Measurements from ENCODE around the gene NADK.
A peak's percentile ranks its signal among the peaks of the same experiment; 100 is the strongest.
"Not testable (repeated sequence)": the region's sequence is repeated elsewhere in the genome, so short reads cannot be mapped to it uniquely, and the experiment has no call there.

Gene NADK

DNA sequence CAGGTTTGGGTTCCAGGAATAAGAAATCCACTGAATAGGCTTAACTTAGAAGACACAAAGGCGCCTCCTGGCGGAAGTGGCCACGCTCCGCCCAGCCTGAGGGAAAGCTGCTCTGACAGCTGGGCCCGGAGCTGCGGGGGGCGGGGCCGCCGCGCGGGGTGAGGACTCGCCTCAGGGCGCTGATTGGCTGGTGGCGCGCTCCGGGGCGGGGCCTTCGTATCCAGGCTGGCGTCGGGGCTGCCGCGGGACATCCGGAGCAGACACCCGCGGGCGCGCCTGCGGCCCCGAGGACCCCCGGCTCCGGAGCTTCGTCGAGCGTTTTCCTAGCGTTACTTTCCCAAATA is 31.7 kb downstream of the NADK start:
- not testable (repeated sequence) for DNase-seq (ENCODE audit: low read depth)

DNA sequence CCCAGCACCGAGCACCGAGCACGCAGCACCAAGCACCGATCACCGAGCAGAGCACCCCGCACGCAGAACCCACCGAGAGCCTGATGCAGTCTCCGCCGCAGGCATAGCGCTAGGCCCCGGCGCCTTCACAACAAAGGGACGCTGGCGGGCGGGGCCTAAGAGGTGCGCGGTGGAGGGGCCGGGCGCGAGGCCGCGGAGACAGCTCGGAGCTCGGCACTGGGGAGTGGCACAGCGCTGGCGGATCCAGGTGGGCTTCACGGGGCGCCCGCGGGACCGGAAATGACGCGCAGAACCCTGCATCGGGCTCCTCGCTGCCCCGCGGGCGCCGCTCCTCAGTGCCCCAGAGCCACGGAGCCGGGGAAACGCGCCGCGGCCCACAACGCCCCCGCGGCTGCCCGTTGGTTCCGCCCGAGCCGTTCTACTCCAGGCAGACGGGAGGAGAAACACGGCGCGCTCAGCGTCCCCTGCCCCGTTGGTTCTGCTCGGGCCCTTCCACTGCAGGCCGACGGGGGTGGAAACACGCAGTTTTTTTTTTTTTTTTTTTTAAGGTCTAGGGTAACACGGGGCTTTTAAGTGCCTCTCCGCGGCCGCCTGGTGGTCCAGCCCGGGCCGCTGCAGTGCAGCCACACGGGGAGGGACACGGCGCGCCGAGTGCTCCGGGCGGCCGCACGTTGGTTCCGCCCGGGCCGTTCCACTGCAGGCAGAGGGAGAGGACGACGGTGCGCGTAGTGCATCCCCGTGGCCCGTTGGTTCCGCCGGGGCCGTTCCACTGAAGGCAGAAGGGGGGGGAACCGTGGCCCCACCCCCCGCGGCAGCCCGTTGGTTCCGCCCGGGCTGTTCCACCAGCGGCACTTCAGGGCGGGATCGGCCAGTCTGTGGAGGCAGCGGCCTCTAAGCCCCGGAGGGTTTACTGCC is 32.4 kb downstream of the NADK start:
- DNase-seq (ENCODE audit: low read depth) = peak; percentile 66

DNA sequence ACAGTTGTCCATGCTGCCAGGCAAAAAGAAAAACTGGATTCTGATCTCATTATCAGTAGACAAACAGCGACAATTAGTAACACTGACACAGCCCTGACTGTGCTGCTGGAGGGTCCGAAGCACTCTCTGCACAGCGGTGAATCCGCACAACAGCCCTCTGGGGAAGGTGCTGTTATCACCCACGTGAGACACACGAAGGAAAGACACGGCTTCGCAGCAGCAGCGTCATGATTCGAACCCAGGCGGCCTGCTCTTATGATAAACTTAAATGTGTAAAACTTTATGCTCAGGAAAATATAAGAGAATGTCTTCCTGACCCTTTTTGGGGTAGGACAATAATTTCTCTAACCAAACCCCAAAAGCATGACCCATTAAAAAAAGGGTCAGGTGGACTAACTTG is 35.7 kb downstream of the NADK start:
- not testable (repeated sequence) for DNase-seq (ENCODE audit: low read depth)

DNA sequence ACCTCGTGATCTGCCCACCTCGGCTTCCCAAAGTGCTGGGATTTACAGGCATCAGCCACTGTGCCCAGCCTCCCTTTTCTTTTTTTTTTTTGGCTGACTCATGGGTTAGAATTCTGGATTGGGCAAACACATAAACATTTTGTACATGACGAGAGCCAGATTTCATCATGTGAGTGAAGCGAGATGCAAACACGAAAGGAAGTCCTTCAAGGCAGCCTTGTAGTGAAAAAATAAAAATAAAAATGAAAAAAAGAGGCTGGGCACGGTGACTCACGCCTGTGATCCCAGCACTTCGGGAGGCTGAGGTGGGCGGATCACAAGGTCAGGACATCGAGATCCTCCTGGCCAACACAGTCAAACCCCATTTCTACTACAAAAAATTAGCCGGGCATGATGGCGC is 37.3 kb downstream of the NADK start:
- DNase-seq (ENCODE audit: low read depth) = not testable (repeated sequence)

DNA sequence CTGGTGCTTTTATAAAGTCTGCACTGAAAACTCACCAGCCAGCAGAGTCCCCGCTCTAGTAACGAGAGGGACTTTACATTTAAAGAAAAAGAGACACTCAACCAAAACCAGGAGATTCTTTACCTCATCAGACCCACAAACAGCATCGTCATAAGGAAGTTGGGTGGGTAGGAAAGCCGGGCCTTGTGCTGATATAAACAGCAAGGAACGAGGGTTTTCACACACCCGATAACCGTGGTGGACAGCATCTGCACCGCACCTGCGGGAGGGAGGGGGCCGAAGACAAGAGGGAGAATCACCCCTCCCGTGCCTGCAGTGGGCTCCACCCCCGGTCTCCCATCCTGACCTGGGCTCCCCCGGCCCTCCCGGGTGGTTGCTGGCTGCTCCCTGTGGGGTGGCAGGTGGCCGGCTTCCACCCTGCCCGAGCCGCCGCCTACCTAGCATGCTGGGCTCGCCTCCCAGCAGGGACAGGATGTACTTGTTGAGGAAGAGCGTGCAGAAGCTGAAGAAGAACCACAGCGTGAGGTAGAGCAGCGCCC is 39.4 kb downstream of the NADK start:
- not testable (repeated sequence) for DNase-seq (ENCODE audit: low read depth)

DNA sequence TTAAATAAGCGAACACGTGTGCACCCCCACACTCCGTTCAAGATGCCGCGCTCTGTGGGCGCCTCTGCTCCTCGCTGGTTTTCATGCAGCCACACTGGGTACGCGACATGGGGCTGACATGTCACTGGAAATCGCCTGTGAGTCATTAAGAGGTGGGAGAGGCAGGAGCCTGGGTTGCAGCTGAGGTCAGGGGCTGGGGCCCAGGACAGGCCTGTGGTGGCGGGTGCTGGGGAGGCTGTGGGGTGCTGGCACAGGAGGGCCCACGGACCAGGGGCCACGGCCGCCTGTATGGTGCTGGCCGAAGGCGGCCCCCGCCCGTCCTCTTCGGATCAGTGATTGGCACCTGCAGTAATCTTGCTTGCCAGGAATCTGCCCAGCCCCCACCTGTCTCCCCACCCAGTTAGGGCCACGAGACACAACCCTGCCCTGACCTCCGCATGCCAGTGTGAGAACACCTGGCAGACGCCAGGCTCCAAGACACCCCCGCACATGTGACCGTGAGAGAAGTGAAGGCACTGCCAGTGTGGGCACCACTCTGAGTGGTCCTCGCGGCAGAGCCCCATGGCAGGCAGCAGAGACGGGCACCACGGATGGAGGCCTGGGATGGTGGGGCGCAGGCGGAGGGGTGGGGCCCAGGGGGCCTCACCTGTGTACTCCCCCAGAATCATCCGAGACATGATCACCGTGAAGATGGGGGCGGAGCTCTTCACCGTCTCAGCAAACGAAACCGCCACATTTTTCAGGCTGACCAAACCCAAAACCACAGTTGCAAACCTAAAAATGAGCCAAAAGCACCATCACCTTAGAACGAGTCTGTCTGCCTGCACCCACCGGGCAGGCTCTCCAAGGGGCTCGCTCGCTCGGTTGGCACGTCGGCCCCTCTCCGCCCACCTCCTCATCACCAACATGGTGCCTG is 40.3 kb downstream of the NADK start:
- not testable (repeated sequence) for DNase-seq (ENCODE audit: low read depth)

DNA sequence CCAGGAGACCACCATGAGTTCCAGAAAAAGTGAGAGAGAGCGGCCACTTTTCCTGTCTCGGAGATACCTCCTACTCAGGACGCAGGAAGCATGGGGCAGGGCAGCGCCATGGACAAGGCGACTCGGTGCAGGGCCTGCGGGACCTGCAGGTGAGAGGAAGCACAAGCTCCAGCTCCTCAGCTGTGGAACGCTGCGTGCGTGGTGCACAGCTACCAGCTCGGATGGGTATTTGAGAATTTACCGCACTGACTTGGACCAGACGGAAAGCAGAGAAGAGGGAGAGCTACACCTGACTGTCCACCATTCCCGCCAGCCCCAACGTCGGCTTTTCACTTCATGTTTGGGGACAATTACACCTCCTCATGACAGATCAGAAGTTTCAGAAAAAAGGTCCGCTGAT is 45.9 kb downstream of the NADK start:
- DNase-seq (ENCODE audit: low read depth) = no peak

DNA sequence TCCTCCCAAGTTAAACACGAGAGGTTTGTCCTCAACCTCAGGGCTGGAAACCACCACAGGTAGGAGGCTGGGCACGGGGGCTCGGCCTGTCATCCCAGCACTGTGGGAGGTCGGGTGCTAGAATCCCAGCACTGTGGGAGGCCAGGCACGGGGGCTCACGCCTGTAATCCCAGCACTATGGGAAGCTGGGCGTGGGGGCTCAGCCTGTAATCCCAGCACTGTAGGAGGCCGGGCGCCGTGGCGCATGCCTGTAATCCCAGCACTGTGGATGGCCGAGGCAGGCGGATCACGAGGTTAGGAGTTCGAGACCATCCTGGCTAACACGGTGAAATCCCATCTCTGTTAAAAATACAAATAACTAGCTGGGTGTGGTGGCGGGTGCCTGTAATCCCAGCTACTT is 47.4 kb downstream of the NADK start:
- DNase-seq (ENCODE audit: low read depth) = no peak

DNA sequence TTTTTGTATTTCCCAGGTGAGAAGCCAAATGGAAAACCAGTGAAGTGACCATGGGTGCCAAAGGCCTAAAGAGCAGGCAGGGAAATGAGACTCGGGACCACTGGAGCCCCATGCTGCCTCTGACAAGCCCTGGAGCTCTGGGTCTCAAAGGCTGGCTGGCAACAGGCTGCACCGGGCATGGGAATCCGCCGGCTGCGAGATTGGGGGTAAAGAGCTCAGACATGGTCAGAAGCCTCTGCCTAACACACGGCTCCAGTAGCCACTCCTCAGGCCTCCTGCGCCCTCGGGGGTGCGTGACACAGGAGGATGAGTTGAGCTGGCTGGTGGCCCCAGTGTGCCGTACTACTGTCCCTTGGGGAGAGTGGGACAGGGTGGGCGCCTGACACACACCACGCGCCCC is 48.0 kb downstream of the NADK start:
- DNase-seq (ENCODE audit: low read depth) = not testable (repeated sequence)

DNA sequence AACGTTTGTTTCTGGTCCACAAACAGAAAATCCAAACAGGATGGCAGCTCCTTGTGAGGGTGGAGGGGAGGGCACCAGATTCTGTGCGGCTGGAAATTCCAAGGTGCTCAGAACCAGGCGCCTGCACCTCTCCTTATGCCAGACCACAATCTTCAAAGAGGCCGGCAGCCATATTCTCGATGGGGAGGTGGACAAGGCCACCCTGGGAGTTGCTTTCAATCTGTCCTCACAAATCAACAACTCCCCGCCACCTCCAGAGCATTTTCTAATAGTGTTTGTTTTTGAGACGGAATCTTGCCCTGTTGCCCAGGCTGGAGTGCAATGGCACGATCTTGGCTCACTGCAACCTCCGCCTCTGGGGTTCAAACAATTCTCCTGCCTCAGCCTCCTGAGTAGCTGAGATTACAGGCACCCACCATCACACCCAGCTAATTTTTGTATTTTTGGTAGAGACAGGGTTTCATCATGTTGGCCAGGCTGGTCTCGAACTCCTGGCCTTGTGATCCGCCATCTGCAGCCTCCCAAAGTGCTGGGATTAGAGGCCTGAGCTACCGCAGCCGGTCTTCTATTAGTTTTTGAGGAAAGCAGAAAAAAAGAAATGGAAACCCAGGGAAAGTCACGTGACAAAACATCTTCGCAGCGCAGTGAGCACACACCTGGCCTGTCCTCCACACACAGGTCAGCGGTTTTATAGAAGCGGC is 49.0 kb downstream of the NADK start:
- not testable (repeated sequence) for DNase-seq (ENCODE audit: low read depth)

DNA sequence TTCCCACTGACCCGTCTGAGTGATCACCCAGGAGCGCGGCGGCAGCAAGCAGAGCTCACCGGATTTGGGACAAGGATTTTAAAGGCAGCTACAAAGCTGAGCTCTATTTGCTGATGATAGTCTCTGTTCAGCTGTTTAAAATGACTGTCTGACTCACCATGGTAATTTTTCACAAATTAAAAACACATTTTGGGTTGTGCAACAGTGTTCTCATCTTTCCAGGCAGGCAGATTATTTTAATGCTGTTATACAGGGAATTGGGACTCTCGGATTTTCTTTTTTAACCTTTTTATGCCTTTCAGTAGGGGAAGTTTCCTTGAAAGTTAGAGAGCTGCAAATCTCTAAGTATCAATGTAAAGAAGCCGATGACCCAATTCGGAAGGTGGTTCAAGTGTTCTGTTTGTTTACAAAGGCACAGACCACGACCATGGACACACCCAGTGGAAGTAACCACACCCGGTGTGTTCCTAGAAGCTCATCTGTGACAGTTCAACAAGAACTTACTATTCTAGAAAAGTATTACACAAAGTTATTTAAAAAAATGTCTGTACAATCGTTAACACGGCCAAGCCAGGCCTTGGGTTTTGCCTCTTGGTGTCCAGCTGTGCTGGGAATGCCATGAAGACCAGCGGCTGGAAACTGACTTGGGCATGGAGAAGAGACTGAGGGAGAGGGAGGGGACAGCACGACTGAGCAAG is 49.8 kb downstream of the NADK start:
- DNase-seq (ENCODE audit: low read depth) = not testable (repeated sequence)

DNA sequence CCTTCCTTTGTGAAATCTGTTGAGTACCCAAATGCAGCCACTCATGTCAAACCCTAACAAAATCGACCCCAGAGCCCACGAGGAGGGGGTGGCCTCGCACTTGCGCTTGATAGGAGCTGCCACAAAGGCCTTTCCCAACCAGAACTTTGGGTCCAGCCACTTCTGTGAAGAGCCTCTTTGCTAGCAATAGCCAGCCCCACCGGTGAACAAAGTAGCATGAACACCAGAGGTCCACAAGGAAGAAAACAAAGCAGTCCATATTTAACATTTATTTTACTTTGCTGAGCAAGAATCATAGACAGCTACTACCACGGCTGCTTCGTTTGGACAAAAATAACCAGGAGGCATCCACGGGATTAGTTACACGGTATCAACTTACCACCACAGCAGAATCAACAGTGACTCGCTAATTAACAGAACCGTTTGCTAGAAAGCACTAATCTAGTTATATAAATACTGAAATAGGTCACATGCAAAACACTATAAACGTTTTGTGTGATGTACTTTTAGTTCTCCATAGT is 51.1 kb downstream of the NADK start:
- not testable (repeated sequence) for DNase-seq (ENCODE audit: low read depth)

DNA sequence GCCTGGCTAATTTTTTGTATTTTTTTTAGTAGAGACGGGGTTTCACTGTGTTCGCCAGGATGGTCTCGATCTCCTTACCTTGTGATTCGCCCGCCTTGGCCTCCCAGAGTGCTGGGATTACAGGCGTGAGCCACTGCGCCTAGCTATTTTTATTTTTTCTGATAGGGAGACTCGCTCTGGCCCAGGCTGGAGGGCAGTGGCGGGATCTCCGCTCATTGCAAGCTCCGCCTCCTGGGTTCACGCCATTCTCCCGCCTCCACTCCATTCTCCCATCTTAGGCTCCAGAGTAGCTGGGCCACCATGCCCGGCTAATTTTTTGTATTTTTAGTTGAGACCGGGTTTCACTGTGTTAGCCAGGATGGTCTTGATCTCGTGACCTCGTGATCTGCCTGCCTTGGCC is 52.2 kb downstream of the NADK start:
- DNase-seq (ENCODE audit: low read depth) = not testable (repeated sequence)

DNA sequence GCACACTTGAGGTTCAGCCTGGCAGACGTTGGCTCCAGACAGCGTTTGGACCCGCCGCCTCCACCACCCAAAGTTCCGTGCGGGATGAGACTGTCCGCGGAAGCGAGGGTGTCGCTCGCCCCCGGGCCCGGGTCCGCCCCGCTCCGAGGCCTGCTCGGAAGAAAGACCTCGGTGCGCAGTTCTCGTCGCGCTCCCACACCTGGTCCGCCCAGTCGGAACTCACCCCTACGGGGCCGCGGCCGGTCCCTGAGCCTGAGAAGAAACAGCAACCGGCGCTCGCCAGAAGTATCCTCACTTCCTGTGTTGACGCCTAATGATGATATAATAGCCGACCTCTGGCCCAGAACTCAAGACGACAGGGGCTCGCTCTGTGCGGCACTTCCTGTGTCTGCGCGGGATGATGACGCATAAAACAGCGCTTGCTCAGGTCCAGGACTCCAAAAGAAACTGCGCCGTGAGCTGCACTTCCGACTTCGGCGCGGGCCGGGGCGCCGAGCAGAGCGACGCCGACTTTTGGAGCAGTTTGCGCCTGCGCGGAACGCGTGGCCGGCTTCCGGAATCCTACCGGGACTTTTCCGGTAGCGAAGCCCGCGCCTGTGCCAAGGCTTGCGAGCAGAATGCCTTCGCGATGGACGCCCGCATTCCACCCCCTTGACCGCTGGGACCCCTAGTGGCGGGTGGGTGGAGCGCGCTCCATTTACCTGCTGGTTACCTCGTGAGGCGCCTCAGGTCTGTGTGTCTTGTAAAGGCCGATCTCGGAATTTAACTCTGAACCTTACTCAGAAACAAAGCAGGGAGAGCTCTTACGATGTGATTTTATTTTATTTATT is 54.0 kb downstream of the NADK start, which contains the start of gene CDK11A:
Gene CDK11A, minus strand, starts transcription at position 323 of the 830 bp plus-strand sequence. CDS start 1,539 bp downstream, outside the sequence.
- DNase-seq (ENCODE audit: low read depth) = peak; percentile 97

DNA sequence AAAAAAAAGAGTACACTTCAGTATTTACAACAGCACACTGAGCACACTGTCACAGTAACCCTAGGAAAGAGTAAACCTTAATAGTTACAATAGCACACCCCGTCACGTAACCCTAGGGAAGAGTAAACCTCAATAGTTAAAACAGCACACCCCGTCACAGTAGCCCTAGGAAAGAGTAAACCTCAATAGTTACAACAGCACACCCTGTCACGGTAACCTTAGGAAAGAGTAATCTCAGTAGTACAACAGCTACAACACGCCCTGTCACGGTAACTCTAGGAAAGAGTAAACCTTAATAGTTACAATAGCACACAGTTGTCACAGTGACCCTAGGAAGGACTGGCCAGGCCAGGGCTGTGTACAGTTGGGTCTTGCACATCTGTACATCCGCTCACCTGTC is 57.1 kb downstream of the NADK start:
- DNase-seq (ENCODE audit: low read depth) = no peak

DNA sequence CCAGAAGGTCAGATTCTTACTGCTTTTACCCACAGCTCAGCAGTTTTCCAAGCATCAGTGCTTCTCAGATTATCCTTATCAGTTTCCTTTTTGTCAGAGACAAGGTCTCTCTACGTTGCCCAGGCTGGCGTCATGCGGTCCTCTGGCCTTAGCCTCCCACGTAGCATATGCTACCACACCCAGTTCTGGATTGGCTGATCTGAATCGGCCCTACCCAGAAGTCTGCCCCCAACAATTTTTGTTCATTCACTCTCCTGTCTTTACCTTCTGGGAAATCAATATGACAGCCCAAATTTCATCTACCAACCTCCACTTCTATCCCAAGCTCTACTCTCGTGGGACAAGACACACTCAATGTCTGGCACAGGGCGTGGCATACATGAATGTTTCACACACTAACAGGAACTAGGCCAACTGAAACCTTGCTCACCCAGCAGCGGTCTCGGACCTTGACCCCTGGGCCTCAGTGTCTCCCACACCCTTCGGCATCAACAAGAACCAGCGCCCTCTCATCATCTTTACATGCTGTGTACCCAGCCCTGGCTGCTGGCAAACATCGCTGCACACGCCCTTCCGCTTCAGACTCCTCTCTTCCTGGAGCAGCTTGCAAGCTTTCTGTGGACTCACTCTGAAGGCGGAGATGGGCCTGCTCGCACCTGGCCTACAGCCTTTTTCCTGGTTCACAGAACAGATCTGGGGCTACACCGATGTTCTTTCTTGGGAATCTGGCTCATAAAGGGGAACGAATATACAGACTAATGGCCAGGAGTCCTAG is 63.0 kb downstream of the NADK start:
- not testable (repeated sequence) for DNase-seq (ENCODE audit: low read depth)

DNA sequence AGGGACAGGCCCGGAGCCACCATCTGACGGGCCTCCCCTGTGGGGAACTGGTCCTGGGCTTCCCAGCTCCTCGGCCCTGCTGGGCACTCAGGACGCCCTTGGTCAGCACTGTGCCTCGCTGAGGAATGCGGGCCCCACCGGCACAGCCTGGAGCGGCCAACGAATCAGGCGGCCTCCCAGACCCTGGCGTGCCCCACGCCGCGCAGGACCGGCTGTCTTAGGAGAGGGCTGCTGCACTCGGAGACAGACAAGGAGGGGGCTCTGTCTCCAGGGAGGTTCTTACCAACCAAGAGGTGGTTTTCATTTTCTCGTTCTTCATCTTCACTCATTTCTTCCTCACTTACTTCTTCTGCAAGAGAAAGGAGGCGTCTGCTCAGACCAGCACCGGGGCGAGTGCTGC is 70.4 kb downstream of the NADK start:
- not testable (repeated sequence) for DNase-seq (ENCODE audit: low read depth)

DNA sequence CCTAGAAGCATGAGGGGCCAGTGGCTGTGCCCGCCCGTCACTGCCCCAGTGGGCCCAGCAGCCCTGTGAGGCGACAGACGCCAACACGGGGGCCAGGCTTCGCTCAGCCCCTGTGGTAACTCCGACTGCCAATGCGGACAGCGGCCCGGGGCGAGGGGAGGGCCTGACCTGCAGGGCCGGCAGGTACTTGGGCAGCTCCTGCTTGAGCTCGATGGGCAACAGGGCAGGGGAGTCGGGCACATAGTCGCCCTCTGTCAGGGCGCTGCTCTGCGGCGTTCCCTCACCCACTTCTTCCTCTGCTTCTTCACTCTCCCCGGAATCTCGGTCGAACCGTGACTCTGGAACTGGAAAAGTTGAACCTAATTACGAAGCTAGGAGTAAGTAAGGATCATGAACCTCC is 71.0 kb downstream of the NADK start:
- DNase-seq (ENCODE audit: low read depth) = not testable (repeated sequence)

DNA sequence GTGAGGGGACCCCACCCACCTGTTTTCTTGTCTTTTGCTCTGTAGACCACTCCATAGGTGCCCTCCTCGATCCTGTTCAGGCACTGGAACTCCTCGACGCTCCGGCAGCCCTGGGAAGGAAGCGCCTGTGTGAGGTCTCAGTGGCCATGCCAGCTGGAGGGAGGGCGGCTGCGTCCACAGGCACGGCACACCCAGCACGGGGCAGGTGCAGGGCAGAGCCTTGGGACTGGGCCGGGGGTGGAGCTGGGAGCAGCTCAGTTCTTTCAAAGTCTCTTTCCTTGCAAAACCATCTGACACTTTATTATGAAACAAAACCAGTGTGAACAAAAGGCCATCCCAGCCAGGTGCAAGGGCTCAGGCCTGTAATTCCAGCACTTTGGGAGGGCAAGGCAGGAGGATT is 72.6 kb downstream of the NADK start:
- not testable (repeated sequence) for DNase-seq (ENCODE audit: low read depth)
